PC-3 (cell line): Measurements from ENCODE around the gene MED13L. TPM values are rescaled to one million over a fixed set of nuclear protein-coding genes. Genes with fewer than 3 reads are reported as not detected.
A peak's percentile ranks its signal among the peaks of the same experiment; 100 is the strongest.

Source experiments
- ATAC-seq: fragments of 200-7000 bp; cut with Tn5 transposase; 2 replicates; pipeline ENCODE4 v1.9.1; 2020; ENCODE audit warnings: mild to moderate bottlenecking, moderate library complexity
- BruUV-seq: library from RNA; stranded (reverse); fragments of 400-500 nt; replicated peaks from 2 replicates; lab custom pipeline; 2021; lab: Mats Ljungman, UMichigan
- CTCF ChIA-PET: fragments of 300-600 bp; sonication (Branson Sonifier 250); formaldehyde crosslinking; loops from one replicate; lab custom pipeline; 2022; ENCODE audit warnings: antibody characterized with exemption; lab: Charles Lee
- POLR2A ChIA-PET: fragments of 300-600 bp; sonication (Branson Sonifier 250); formaldehyde crosslinking; loops from one replicate; lab custom pipeline; 2022; ENCODE audit warnings: antibody characterized with exemption; ENCODE audit not compliant: unreplicated experiment; lab: Charles Lee
- DNase-seq: peaks from one replicate; pipeline ENCODE4 v3.0.0-alpha.2; 2015
- H2AFZ ChIP-seq: fragments of 300-600 bp; sonication (generic); 2 replicates; pipeline ENCODE4 v1.6.0; 2016; ENCODE audit warnings: antibody characterized with exemption, low read length
- H3F3A ChIP-seq: fragments of 300-600 bp; sonication (generic); one replicate; pipeline ENCODE4 v1.6.0; 2017; ENCODE audit warnings: antibody characterized with exemption, low read length, control low read depth, mild to moderate bottlenecking; ENCODE audit not compliant: unreplicated experiment
- H3K27ac ChIP-seq: fragments of 300-600 bp; sonication (generic); 2 replicates; pipeline ENCODE4 v1.5.1; 2016; ENCODE audit warnings: mild to moderate bottlenecking, low read length
- H3K27me3 ChIP-seq: fragments of 300-600 bp; sonication (generic); 2 replicates; pipeline ENCODE4 v1.6.1; 2016; ENCODE audit warnings: low read length, mixed read lengths
- H3K36me3 ChIP-seq: fragments of 300-600 bp; sonication (generic); 2 replicates; pipeline ENCODE4 v1.6.1; 2016; ENCODE audit warnings: low read depth, mixed run types, low read length, mixed read lengths
- H3K4me1 ChIP-seq: fragments of 300-600 bp; sonication (generic); 2 replicates; pipeline ENCODE4 v1.5.1; 2016; ENCODE audit warnings: low read length; ENCODE audit not compliant: insufficient read depth
- H3K4me2 ChIP-seq: fragments of 300-600 bp; sonication (generic); 2 replicates; pipeline ENCODE4 v1.6.0; 2016; ENCODE audit warnings: low read length
- H3K4me3 ChIP-seq: fragments of 300-600 bp; sonication (generic); 2 replicates; pipeline ENCODE4 v1.5.1; 2016; ENCODE audit warnings: mild to moderate bottlenecking, low read length, mixed read lengths
- H3K79me2 ChIP-seq: fragments of 300-600 bp; sonication (generic); 2 replicates; pipeline ENCODE4 v1.6.1; 2017; ENCODE audit warnings: low read length, mixed read lengths
- H3K9ac ChIP-seq: fragments of 300-600 bp; sonication (generic); 2 replicates; pipeline ENCODE4 v1.6.0; 2016; ENCODE audit warnings: mild to moderate bottlenecking, low read length
- H3K9me2 ChIP-seq: fragments of 300-600 bp; sonication (generic); replicated peaks from 2 replicates; pipeline ENCODE4 v1.6.1; 2016; ENCODE audit warnings: mixed run types, low read length, mixed read lengths
- H3K9me3 ChIP-seq: fragments of 300-600 bp; sonication (generic); 2 replicates; pipeline ENCODE4 v1.6.1; 2016; ENCODE audit warnings: low read length, mixed read lengths
- H4K20me1 ChIP-seq: fragments of 300-600 bp; sonication (generic); 2 replicates; pipeline ENCODE4 v1.6.1; 2016; ENCODE audit warnings: low read length, mixed read lengths
- CTCF ChIP-seq: fragments of 300-600 bp; sonication (generic); conservative IDR thresholded peaks from 2 replicates; pipeline ENCODE4 v1.5.1; 2017; ENCODE audit warnings: antibody characterized with exemption, low read depth, mild to moderate bottlenecking, low read length
- EZH2 ChIP-seq: fragments of 300-600 bp; sonication (generic); IDR thresholded peaks from one replicate; pipeline ENCODE4 v1.6.1; 2017; ENCODE audit warnings: antibody characterized with exemption, mild to moderate bottlenecking, low read length; ENCODE audit not compliant: unreplicated experiment
- EZH2phosphoT487 ChIP-seq: fragments of 300-600 bp; sonication (generic); IDR thresholded peaks from 2 replicates; pipeline ENCODE4 v1.6.1; 2018; ENCODE audit warnings: mild to moderate bottlenecking, antibody characterized with exemption, low read length, borderline replicate concordance
- intact Hi-C: fragments of 100-400 bp; cut with micrococcal nuclease; formaldehyde crosslinking; loops from 2 replicates; pipeline ENCODE4 v1.9.0; 2023
- total RNA-seq: library from RNA; depleted of rRNA; stranded (reverse); fragments of >200 nt; gene quantifications from 2 replicates; pipeline ENCODE4 v1.2.3, GENCODE V29; 2014

MED13L gene
- total RNA-seq, 1 experiment from 2014 or later = 61.2 TPM

- TF ChIP-seq EZH2phosphoT487 (no peak), EZH2 (no peak), CTCF (no peak)
- H4K20me1 ChIP-seq = peaks cover 81% of the 10 kb centered on the region
- H3K9ac ChIP-seq = no peak overlapping the region
- peaks cover 100% of the 10 kb centered on the region for H3K79me2 ChIP-seq
- intact Hi-C loops = no loop called here
- no peak overlapping the region for H3K27ac ChIP-seq
- no peaks in the 10 kb centered on the region for H3F3A ChIP-seq
- no peaks in the 10 kb centered on the region for H3K9me2 ChIP-seq
- ChIA-PET POLR2A (no interaction called here), CTCF (no interaction called here)
- no peaks in the 10 kb centered on the region for H3K9me3 ChIP-seq
- no peak overlapping the region for H3K4me2 ChIP-seq
- ATAC-seq = no peak; the same call in 1 of the 2 replicates
- no TSS peak for BruUV-seq
- no peak for DNase-seq
- no peak overlapping the region for H3K4me3 ChIP-seq
- peaks cover 42% of the 10 kb centered on the region for H3K4me1 ChIP-seq
- H3K36me3 ChIP-seq = no peaks in the 10 kb centered on the region
- no peak overlapping the region for H2AFZ ChIP-seq
- no peaks in the 10 kb centered on the region for H3K27me3 ChIP-seq
Observed at GRCh38 chr12:116266631-116267349, 10.7 kb downstream of the MED13L start.

- peaks cover 85% of the 10 kb centered on the region for H4K20me1 ChIP-seq
- no peak overlapping the region for H3K27ac ChIP-seq
- TF ChIP-seq CTCF = no peak; the same call in 1 of the 2 replicates
- no peak for TF ChIP-seq EZH2phosphoT487
- TF ChIP-seq EZH2 = no peak
- H3K9me3 ChIP-seq = no peaks in the 10 kb centered on the region
- POLR2A ChIA-PET = no interaction called here
- peaks cover 100% of the 10 kb centered on the region for H3K79me2 ChIP-seq
- H3F3A ChIP-seq = no peaks in the 10 kb centered on the region
- peaks cover 42% of the 10 kb centered on the region for H3K4me1 ChIP-seq
- no peak overlapping the region for H2AFZ ChIP-seq
- ATAC-seq (peak; percentile 39; the same call in 1 of the 2 replicates), DNase-seq (no peak)
- no peaks in the 10 kb centered on the region for H3K36me3 ChIP-seq
- intact Hi-C loops = no loop called here
- H3K27me3 ChIP-seq = no peaks in the 10 kb centered on the region
- H3K9me2 ChIP-seq = no peaks in the 10 kb centered on the region
- CTCF ChIA-PET = interaction anchor here (0.6 kb wide), 1 partner anchor 443 kb away, joined by 3 read pairs; no protein-coding TSS in a partner anchor
- H3K9ac ChIP-seq = no peak overlapping the region
- H3K4me2 ChIP-seq = peak overlapping the region; percentile 1; the same call in 1 of the 2 replicates
- BruUV-seq = no TSS peak
- no peak overlapping the region for H3K4me3 ChIP-seq
Observed at GRCh38 chr12:116266168-116266601, 11.3 kb downstream of the MED13L start.
